Endothelial cell of umbilical vein (primary cell): ENCODE data around the gene UBE2L6.

ENCODE experiments used
- CTCF ChIP-seq, 2 donors: IDR thresholded peaks; 1 replicate in 1 of 2; 2 replicates in 1 of 2; pipeline ENCODE4 v1.5.1; 2011; ENCODE audit warnings: low read length in 2 of 2, mild to moderate bottlenecking in 2 of 2, moderate library complexity in 2 of 2, control low read depth in 1 of 2, inconsistent platforms in 1 of 2, low read depth in 1 of 2; ENCODE audit not compliant: insufficient read depth in 1 of 2; ENCODE audit errors: extremely low read depth in 1 of 2
- MAX ChIP-seq: IDR thresholded peaks from 2 replicates; pipeline ENCODE4 v1.6.1; 2011; ENCODE audit not compliant: insufficient read depth, insufficient read length
- POLR2AphosphoS5 ChIP-seq: IDR thresholded peaks from 2 replicates; pipeline ENCODE4 v1.6.1; 2012; ENCODE audit warnings: low read depth, mild to moderate bottlenecking, control low read depth, low read length, moderate library complexity; ENCODE audit not compliant: insufficient read depth

- TF ChIP-seq MAX (no peak), CTCF (IDR thresholded peaks at IDR 0.05; ENCODE audit: extremely low read depth in 1 of 2, insufficient read depth in 1 of 2, low read depth in 1 of 2, low read length in 2 of 2) (no peak), POLR2AphosphoS5 (no peak)
Measured at GRCh38 chr11:57584341-57584740, 16.9 kb upstream of the UBE2L6 start.
